Ishikawa (cell line): ENCODE results near the gene CDHR1.

ENCODE experiments used
- CEBPB ChIP-seq: IDR thresholded peaks from 2 replicates; pipeline ENCODE4 v1.6.1; 2012
- CREB1 ChIP-seq: IDR thresholded peaks from 2 replicates; pipeline ENCODE4 v1.6.1; 2012; ENCODE audit warnings: low read depth
- EGR1 ChIP-seq: IDR thresholded peaks from 2 replicates; pipeline ENCODE4 v1.6.1; 2012
- EP300 ChIP-seq: IDR thresholded peaks from 2 replicates; pipeline ENCODE4 v1.6.1; 2012; ENCODE audit warnings: borderline replicate concordance
- FOXM1 ChIP-seq: IDR thresholded peaks from 2 replicates; pipeline ENCODE4 v1.6.1; 2012; ENCODE audit warnings: low read depth, borderline replicate concordance
- RAD21 ChIP-seq: IDR thresholded peaks from 2 replicates; pipeline ENCODE4 v1.6.1; 2012; ENCODE audit warnings: low read depth
- REST ChIP-seq: IDR thresholded peaks from 2 replicates; pipeline ENCODE4 v1.6.1; 2012; ENCODE audit warnings: low read depth, mild to moderate bottlenecking
- TAF1 ChIP-seq: IDR thresholded peaks from 2 replicates; pipeline ENCODE4 v1.6.1; 2012; ENCODE audit warnings: low read depth, mild to moderate bottlenecking
- YY1 ChIP-seq: IDR thresholded peaks from 2 replicates; pipeline ENCODE4 v1.6.1; 2012; ENCODE audit warnings: low read depth
- TF ChIP-seq, protein P1 (sequence below): IDR thresholded peaks from 2 replicates; pipeline ENCODE4 v1.6.1; 2012

DNA sequence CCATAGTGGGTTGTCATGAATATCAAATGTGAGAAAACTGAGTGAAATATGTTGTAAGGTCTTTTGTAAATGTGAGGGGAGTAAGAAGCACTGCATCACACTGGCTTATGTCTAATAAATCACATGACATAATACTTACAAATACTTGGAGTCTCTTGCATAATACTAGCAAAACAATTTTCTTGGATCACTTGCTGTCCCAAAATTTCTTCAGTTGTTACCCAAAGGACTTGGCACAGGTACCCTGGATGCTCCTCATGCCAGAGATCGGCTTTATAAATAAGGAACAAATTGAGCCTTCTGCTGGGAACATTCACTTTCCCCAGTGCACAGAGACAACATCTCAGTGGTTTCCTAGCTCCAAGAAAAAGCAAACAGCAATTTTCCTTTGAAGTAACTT, 36.0 kb downstream of the CDHR1 start:
- no peak for TF ChIP-seq EP300
- TF ChIP-seq YY1 = no peak
- TF ChIP-seq REST = no peak
- TF ChIP-seq TAF1 = no peak
- TF ChIP-seq FOXM1 = no peak
- TF ChIP-seq CREB1 = no peak
- TF ChIP-seq, protein P1, sequence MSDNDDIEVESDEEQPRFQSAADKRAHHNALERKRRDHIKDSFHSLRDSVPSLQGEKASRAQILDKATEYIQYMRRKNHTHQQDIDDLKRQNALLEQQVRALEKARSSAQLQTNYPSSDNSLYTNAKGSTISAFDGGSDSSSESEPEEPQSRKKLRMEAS = no peak
- no peak for TF ChIP-seq CEBPB
- TF ChIP-seq EGR1 = no peak
- TF ChIP-seq RAD21 = no peak
